DOHH2 (cell line): Measurements from ENCODE around the gene SMCO4.

Source experiments
- H3F3A ChIP-seq: fragments of 200-600 bp; sonication (generic), shearing (Covaris generic); 2 replicates; pipeline ENCODE4 v1.6.0; 2016; ENCODE audit warnings: antibody characterized with exemption, mild to moderate bottlenecking; ENCODE audit not compliant: control insufficient read depth, insufficient read depth
- H3K27ac ChIP-seq: fragments of 200-600 bp; sonication (generic); 2 replicates; pipeline ENCODE4 v1.5.1; 2014; ENCODE audit warnings: low read depth, mild to moderate bottlenecking, low read length, moderate library complexity
- H3K27me3 ChIP-seq: fragments of 200-600 bp; sonication (generic); 2 replicates; pipeline ENCODE4 v1.6.1; 2014; ENCODE audit warnings: mild to moderate bottlenecking, low read length, mixed read lengths; ENCODE audit not compliant: control insufficient read depth
- H3K36me3 ChIP-seq: fragments of 200-600 bp; sonication (generic); 2 replicates; pipeline ENCODE4 v1.6.1; 2014; ENCODE audit warnings: mild to moderate bottlenecking, low read length, moderate library complexity, mixed read lengths; ENCODE audit not compliant: control insufficient read depth
- H3K4me1 ChIP-seq: fragments of 200-600 bp; sonication (generic); 2 replicates; pipeline ENCODE4 v1.6.1; 2014; ENCODE audit warnings: mild to moderate bottlenecking, low read length, mixed read lengths; ENCODE audit not compliant: control insufficient read depth
- H3K4me2 ChIP-seq: fragments of 200-600 bp; sonication (generic); 2 replicates; pipeline ENCODE4 v1.6.0; 2014; ENCODE audit warnings: mild to moderate bottlenecking, low read length, moderate library complexity
- H3K4me3 ChIP-seq: fragments of 200-600 bp; sonication (generic); 2 replicates; pipeline ENCODE4 v1.5.1; 2014; ENCODE audit warnings: mild to moderate bottlenecking, low read length, mixed read lengths
- H3K79me2 ChIP-seq: fragments of 200-600 bp; sonication (generic); 2 replicates; pipeline ENCODE4 v1.6.1; 2014; ENCODE audit warnings: mild to moderate bottlenecking, low read length, mixed read lengths; ENCODE audit not compliant: control insufficient read depth
- H3K9me2 ChIP-seq: fragments of 200-600 bp; sonication (generic); replicated peaks from 2 replicates; pipeline ENCODE4 v1.6.1; 2014; ENCODE audit warnings: mild to moderate bottlenecking, low read length, mixed read lengths; ENCODE audit not compliant: control insufficient read depth
- H3K9me3 ChIP-seq: fragments of 200-600 bp; sonication (generic); 2 replicates; pipeline ENCODE4 v1.6.1; 2014; ENCODE audit warnings: antibody characterized with exemption, low read length, mixed read lengths; ENCODE audit not compliant: control insufficient read depth, insufficient read depth
- H4K20me1 ChIP-seq: fragments of 200-600 bp; sonication (generic); 2 replicates; pipeline ENCODE4 v1.6.0; 2014; ENCODE audit warnings: low read depth, mild to moderate bottlenecking, antibody characterized with exemption, low read length, moderate library complexity; ENCODE audit not compliant: control insufficient read depth, insufficient read depth
- EZH2phosphoT487 ChIP-seq: fragments of 200-600 bp; sonication (generic); IDR thresholded peaks from 2 replicates; pipeline ENCODE4 v1.6.1; 2017; ENCODE audit warnings: borderline replicate concordance, mild to moderate bottlenecking, antibody characterized with exemption, low read length, moderate library complexity, mixed read lengths
- TF ChIP-seq, protein P1 (sequence below): fragments of 200-600 bp; sonication (generic); IDR thresholded peaks from one replicate; pipeline ENCODE4 v1.5.1; 2014; ENCODE audit warnings: antibody characterized with exemption, mild to moderate bottlenecking, low read depth, low read length; ENCODE audit not compliant: poor library complexity, severe bottlenecking

Gene SMCO4, protein sequence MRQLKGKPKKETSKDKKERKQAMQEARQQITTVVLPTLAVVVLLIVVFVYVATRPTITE

DNA sequence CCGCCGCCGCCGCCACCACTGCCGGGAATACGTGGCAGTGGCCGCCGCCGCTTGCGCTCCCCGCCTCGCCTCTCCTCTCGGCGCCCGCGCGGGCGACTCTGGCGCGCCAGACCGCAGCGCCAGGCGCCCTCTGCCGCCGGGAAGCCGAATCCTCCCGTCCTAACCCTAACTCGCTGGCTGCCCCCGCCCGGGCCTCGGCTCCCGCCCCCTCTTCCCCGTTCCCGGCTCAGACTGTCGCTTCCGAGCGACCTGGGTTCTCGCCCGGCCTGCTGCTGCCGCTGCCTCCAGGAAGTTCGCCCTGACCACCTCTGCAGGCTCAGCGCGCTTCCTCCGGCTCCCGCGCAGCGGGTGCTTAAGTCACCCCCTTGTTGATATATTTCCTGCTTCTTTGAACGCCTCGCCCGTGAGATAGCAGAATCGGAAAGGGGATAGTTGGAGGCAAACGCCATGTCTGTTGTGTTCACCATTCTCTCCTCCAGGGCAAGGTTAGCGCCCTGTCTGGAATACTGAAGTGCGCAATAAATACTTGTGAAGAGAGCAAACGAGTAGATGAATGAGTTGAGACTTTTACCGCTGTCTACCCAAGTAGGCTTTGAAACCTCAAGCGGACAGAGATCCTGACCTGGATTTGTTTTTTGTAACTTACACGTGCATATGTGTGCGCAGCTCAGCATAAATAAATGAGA, at the start of gene SMCO4:
Gene SMCO4 (minus strand): TSS at position 100 of the 686 bp plus-strand sequence. CDS start 64,202 bp downstream, outside the sequence.
- Histone ChIP-seq H3K4me2 (peak within 1 kb of the TSS; percentile 91), H3K79me2 (no peaks in the 10 kb centered on the region), H3K36me3 (no peaks in the 10 kb centered on the region), H3K9me3 (no peaks in the 10 kb centered on the region), H3K9me2 (no peaks in the 10 kb centered on the region), H3K4me3 (peak within 1 kb of the TSS; percentile 74), H4K20me1 (no peaks in the 10 kb centered on the region), H3K27me3 (peaks cover 34% of the 10 kb centered on the region), H3K27ac (no peak within 1 kb of the TSS), H3K4me1 (peaks cover 20% of the 10 kb centered on the region), H3F3A (no peaks in the 10 kb centered on the region)
- TF ChIP-seq, protein P1, sequence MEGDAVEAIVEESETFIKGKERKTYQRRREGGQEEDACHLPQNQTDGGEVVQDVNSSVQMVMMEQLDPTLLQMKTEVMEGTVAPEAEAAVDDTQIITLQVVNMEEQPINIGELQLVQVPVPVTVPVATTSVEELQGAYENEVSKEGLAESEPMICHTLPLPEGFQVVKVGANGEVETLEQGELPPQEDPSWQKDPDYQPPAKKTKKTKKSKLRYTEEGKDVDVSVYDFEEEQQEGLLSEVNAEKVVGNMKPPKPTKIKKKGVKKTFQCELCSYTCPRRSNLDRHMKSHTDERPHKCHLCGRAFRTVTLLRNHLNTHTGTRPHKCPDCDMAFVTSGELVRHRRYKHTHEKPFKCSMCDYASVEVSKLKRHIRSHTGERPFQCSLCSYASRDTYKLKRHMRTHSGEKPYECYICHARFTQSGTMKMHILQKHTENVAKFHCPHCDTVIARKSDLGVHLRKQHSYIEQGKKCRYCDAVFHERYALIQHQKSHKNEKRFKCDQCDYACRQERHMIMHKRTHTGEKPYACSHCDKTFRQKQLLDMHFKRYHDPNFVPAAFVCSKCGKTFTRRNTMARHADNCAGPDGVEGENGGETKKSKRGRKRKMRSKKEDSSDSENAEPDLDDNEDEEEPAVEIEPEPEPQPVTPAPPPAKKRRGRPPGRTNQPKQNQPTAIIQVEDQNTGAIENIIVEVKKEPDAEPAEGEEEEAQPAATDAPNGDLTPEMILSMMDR: peak; percentile 49
- no peak for TF ChIP-seq EZH2phosphoT487

DNA sequence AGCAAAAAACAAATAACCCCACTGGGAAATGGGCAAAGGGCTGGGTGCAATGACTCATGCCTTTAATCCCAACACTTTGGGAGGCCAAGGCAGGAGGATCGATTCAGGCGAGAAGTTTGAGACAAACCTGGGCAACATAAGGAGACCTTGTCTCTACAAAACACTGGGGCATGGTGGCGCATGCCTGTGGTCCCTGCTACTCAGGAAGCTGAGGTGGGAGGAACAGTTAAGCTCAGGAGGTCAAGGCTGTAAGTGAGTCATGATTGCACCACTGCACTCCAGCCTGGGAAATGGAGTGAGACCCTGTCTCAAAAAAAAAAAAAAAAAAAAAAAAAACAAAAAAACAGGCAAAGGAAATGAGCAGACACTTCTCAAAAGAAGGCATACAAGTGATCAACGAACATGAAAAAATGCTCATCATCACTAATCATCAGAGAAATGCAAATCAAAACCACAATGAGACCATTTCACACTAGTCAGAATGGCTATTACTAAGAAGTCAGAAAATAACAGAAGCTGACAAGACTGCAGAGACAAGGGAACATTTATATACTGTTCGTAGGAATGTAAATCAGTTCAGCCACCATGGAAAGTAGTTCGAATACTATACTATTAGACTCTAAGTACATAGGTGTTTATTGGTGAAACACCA, 48.2 kb upstream of the SMCO4 start:
- Histone ChIP-seq H3K4me2 (no peak overlapping the region), H3K9me3 (no peaks in the 10 kb centered on the region), H3K27me3 (peaks cover 11% of the 10 kb centered on the region), H3K27ac (no peak overlapping the region), H3K36me3 (no peaks in the 10 kb centered on the region), H3K4me3 (no peak overlapping the region), H3K9me2 (no peaks in the 10 kb centered on the region), H3K79me2 (no peaks in the 10 kb centered on the region), H3K4me1 (no peaks in the 10 kb centered on the region), H4K20me1 (no peaks in the 10 kb centered on the region), H3F3A (no peaks in the 10 kb centered on the region)
- no peak for TF ChIP-seq EZH2phosphoT487
- TF ChIP-seq, protein P1: no peak

DNA sequence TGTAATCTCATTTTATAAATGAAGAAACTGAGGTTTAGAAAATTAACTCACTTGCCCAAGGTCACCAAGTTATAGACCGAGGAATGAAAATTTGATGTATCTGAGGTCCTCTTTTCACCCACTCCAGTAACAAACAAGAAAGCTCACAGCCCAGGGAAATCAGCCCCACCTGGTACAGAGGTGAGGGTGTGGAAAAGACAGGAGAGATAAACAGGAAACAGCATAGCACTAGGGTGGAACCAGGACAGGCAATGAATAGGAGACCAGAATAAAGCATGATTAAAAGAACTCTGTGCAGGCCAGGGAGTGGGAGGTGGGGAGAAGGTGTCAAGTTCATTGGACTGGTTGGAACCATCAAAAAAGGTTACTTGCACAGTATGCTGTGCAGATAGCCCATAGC, 46.2 kb upstream of the SMCO4 start:
- Histone ChIP-seq H3K79me2 (no peaks in the 10 kb centered on the region), H3K4me3 (no peak overlapping the region), H3K4me2 (no peak overlapping the region), H3F3A (no peaks in the 10 kb centered on the region), H3K36me3 (no peaks in the 10 kb centered on the region), H3K4me1 (no peaks in the 10 kb centered on the region), H4K20me1 (no peaks in the 10 kb centered on the region), H3K27me3 (peaks cover 11% of the 10 kb centered on the region), H3K9me3 (no peaks in the 10 kb centered on the region), H3K27ac (no peak overlapping the region), H3K9me2 (no peaks in the 10 kb centered on the region)
- TF ChIP-seq, protein P1: no peak
- TF ChIP-seq EZH2phosphoT487: no peak
